ENCODE measurements around the gene PLN.

The PLN gene

GRCh38 chr6:118524686-118525085, 23.4 kb upstream of the PLN start:
- H3K27ac ChIP-seq (ENCODE audit: insufficient read depth in 1 of 2, low read depth in 1 of 2, low read length in 2 of 2, poor library complexity in 1 of 2, severe bottlenecking in 2 of 2), result no peak overlapping the region
- ChIA-PET CTCF (no interaction called here), POLR2A (no interaction called here)
- 85% methylated on average over 2 of the region's 2 CpGs for WGBS (ENCODE audit: insufficient coverage)
- H3K27me3 ChIP-seq (replicated peaks in 2 of 5; ENCODE audit: control insufficient read depth in 4 of 5, insufficient read depth in 5 of 5, low read length in 4 of 5), result no peaks in the 10 kb centered on the region
- no peaks in the 10 kb centered on the region for H3K9me3 ChIP-seq (ENCODE audit: control extremely low read depth in 1 of 5, control insufficient read depth in 4 of 5, insufficient read depth in 2 of 5, low read depth in 1 of 5, low read length in 4 of 5)
- H3K36me3 ChIP-seq (ENCODE audit: control insufficient read depth in 4 of 4, insufficient read depth in 4 of 4, low read length in 3 of 4), result peaks cover 0 to 6% (median 3%) of the 10 kb centered on the region in 4 experiments
- DNase-seq, result no peak
- no peak overlapping the region for H3K4me3 ChIP-seq (ENCODE audit: control insufficient read depth in 1 of 7, extremely low read depth in 1 of 7, insufficient read depth in 4 of 7, low read depth in 2 of 7, low read length in 6 of 7)
- H3K4me1 ChIP-seq (ENCODE audit: control extremely low read depth in 1 of 4, control insufficient read depth in 4 of 4, insufficient read depth in 4 of 4, low read length in 3 of 4), result no peaks in the 10 kb centered on the region

- Histone ChIP-seq H3K27ac (ENCODE audit: insufficient read depth in 1 of 2, low read depth in 1 of 2, low read length in 2 of 2, poor library complexity in 1 of 2, severe bottlenecking in 2 of 2) (no peak overlapping the region), H3K27me3 (replicated peaks in 2 of 5; ENCODE audit: control insufficient read depth in 4 of 5, insufficient read depth in 5 of 5, low read length in 4 of 5) (no peaks in the 10 kb centered on the region), H3K4me1 (ENCODE audit: control extremely low read depth in 1 of 4, control insufficient read depth in 4 of 4, insufficient read depth in 4 of 4, low read length in 3 of 4) (no peaks in the 10 kb centered on the region), H3K9me3 (ENCODE audit: control extremely low read depth in 1 of 5, control insufficient read depth in 4 of 5, insufficient read depth in 2 of 5, low read depth in 1 of 5, low read length in 4 of 5) (peaks cover 0 to 4% (median 3%) of the 10 kb centered on the region in 5 experiments), H3K4me3 (ENCODE audit: control insufficient read depth in 1 of 7, extremely low read depth in 1 of 7, insufficient read depth in 4 of 7, low read depth in 2 of 7, low read length in 6 of 7) (no peak overlapping the region), H3K36me3 (ENCODE audit: control insufficient read depth in 4 of 4, insufficient read depth in 4 of 4, low read length in 3 of 4) (peaks cover 0 to 2% (median 0%) of the 10 kb centered on the region in 4 experiments)
- POLR2A ChIA-PET, result no interaction called here
- no peak for DNase-seq
- CTCF ChIA-PET, result interaction anchor here (0.6 kb wide), 1 partner anchor 183 kb away, joined by 3 read pairs; no protein-coding TSS in a partner anchor
- WGBS (ENCODE audit: insufficient coverage), result 100% methylated on average over 3 of the region's 4 CpGs
Observed at GRCh38 chr6:118525913-118526780, 21.9 kb upstream of the PLN start.

GRCh38 chr6:118528129-118528528, 20.0 kb upstream of the PLN start:
- H3K4me1 ChIP-seq (ENCODE audit: control extremely low read depth in 1 of 4, control insufficient read depth in 4 of 4, insufficient read depth in 4 of 4, low read length in 3 of 4), result no peaks in the 10 kb centered on the region
- peaks cover 0 to 4% (median 4%) of the 10 kb centered on the region in 5 experiments for H3K9me3 ChIP-seq (ENCODE audit: control extremely low read depth in 1 of 5, control insufficient read depth in 4 of 5, insufficient read depth in 2 of 5, low read depth in 1 of 5, low read length in 4 of 5)
- POLR2A ChIA-PET, result interaction anchor here (0.7 kb wide), 1 partner anchor 215 kb away, joined by 3 read pairs; no protein-coding TSS in a partner anchor
- CTCF ChIA-PET, result interaction anchor here (1.0 kb wide), 1 partner anchor 17 kb away, joined by 3 read pairs; no protein-coding TSS in a partner anchor
- DNase-seq, result no peak
- peaks cover 0 to 2% (median 0%) of the 10 kb centered on the region in 4 experiments for H3K36me3 ChIP-seq (ENCODE audit: control insufficient read depth in 4 of 4, insufficient read depth in 4 of 4, low read length in 3 of 4)
- H3K4me3 ChIP-seq (ENCODE audit: control insufficient read depth in 1 of 7, extremely low read depth in 1 of 7, insufficient read depth in 4 of 7, low read depth in 2 of 7, low read length in 6 of 7), result no peak overlapping the region
- H3K27ac ChIP-seq (ENCODE audit: insufficient read depth in 1 of 2, low read depth in 1 of 2, low read length in 2 of 2, poor library complexity in 1 of 2, severe bottlenecking in 2 of 2), result no peak overlapping the region
- no peaks in the 10 kb centered on the region for H3K27me3 ChIP-seq (replicated peaks in 2 of 5; ENCODE audit: control insufficient read depth in 4 of 5, insufficient read depth in 5 of 5, low read length in 4 of 5)
- no CpG with 5 or more reads among the region's 1 CpG for WGBS (ENCODE audit: insufficient coverage)

GRCh38 chr6:118529756-118530155, 18.3 kb upstream of the PLN start:
- CTCF ChIA-PET, result no interaction called here
- WGBS (ENCODE audit: insufficient coverage), result no CpG with 5 or more reads among the region's 2 CpGs
- peaks cover 0 to 2% (median 0%) of the 10 kb centered on the region in 4 experiments for H3K36me3 ChIP-seq (ENCODE audit: control insufficient read depth in 4 of 4, insufficient read depth in 4 of 4, low read length in 3 of 4)

GRCh38 chr6:118530942-118531341, 17.2 kb upstream of the PLN start:
- H3K27me3 ChIP-seq (replicated peaks in 2 of 5; ENCODE audit: control insufficient read depth in 4 of 5, insufficient read depth in 5 of 5, low read length in 4 of 5), result no peaks in the 10 kb centered on the region
- POLR2A ChIA-PET, result no interaction called here
- H3K4me1 ChIP-seq (ENCODE audit: control extremely low read depth in 1 of 4, control insufficient read depth in 4 of 4, insufficient read depth in 4 of 4, low read length in 3 of 4), result no peaks in the 10 kb centered on the region
- H3K36me3 ChIP-seq (ENCODE audit: control insufficient read depth in 4 of 4, insufficient read depth in 4 of 4, low read length in 3 of 4), result no peaks in the 10 kb centered on the region
- DNase-seq, result no peak
- H3K27ac ChIP-seq (ENCODE audit: insufficient read depth in 1 of 2, low read depth in 1 of 2, low read length in 2 of 2, poor library complexity in 1 of 2, severe bottlenecking in 2 of 2), result no peak overlapping the region
- CTCF ChIA-PET, result no interaction called here
- 100% methylated on average over 1 of the region's 2 CpGs for WGBS (ENCODE audit: insufficient coverage)
- peaks cover 0 to 4% (median 4%) of the 10 kb centered on the region in 5 experiments for H3K9me3 ChIP-seq (ENCODE audit: control extremely low read depth in 1 of 5, control insufficient read depth in 4 of 5, insufficient read depth in 2 of 5, low read depth in 1 of 5, low read length in 4 of 5)
- H3K4me3 ChIP-seq (ENCODE audit: control insufficient read depth in 1 of 7, extremely low read depth in 1 of 7, insufficient read depth in 4 of 7, low read depth in 2 of 7, low read length in 6 of 7), result no peak overlapping the region

More at GRCh38 chr6:118529756-118530155, 18.3 kb upstream of the PLN start:
- H3K27me3 ChIP-seq (replicated peaks in 2 of 5; ENCODE audit: control insufficient read depth in 4 of 5, insufficient read depth in 5 of 5, low read length in 4 of 5), result no peaks in the 10 kb centered on the region
- no peaks in the 10 kb centered on the region for H3K4me1 ChIP-seq (ENCODE audit: control extremely low read depth in 1 of 4, control insufficient read depth in 4 of 4, insufficient read depth in 4 of 4, low read length in 3 of 4)
- no peak overlapping the region for H3K4me3 ChIP-seq (ENCODE audit: control insufficient read depth in 1 of 7, extremely low read depth in 1 of 7, insufficient read depth in 4 of 7, low read depth in 2 of 7, low read length in 6 of 7)
- DNase-seq, result no peak
- POLR2A ChIA-PET, result no interaction called here
- H3K9me3 ChIP-seq (ENCODE audit: control extremely low read depth in 1 of 5, control insufficient read depth in 4 of 5, insufficient read depth in 2 of 5, low read depth in 1 of 5, low read length in 4 of 5), result peaks cover 0 to 4% (median 4%) of the 10 kb centered on the region in 5 experiments
- H3K27ac ChIP-seq (ENCODE audit: insufficient read depth in 1 of 2, low read depth in 1 of 2, low read length in 2 of 2, poor library complexity in 1 of 2, severe bottlenecking in 2 of 2), result no peak overlapping the region

DNA sequence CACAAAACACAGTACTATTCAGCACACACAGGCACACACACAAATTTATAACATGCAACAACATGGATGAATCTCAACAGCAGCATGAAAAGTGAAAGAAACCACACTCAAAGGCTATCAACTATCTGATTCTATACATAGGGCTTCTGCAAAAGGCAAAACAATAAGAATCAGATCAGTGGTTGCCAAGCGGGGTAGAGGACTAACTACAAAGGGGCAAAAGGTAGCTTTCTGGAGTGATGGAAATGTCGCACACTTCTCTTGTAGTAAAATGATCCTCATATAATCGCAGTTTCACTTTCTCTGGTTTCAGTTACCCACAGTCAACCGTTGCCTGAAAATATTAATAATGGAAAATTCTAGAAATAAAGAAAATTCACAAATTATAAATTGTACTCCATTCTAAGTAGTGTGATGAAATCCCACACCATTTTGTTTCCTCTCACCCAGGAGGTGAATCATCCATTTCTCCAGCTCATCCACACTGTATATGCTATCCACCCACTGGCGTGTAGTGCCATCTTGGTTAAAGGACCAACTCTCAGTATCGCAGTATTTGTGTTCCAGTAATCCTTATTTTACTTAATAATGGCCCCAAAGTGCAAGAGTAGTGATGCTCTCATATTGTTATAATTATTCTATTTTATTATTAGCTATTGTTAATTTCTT, 12.8 kb upstream of the PLN start:
- Histone ChIP-seq H3K4me1 (ENCODE audit: control extremely low read depth in 1 of 4, control insufficient read depth in 4 of 4, insufficient read depth in 4 of 4, low read length in 3 of 4) (no peaks in the 10 kb centered on the region), H3K9me3 (ENCODE audit: control extremely low read depth in 1 of 5, control insufficient read depth in 4 of 5, insufficient read depth in 2 of 5, low read depth in 1 of 5, low read length in 4 of 5) (peaks cover 0 to 4% (median 4%) of the 10 kb centered on the region in 5 experiments), H3K4me3 (ENCODE audit: control insufficient read depth in 1 of 7, extremely low read depth in 1 of 7, insufficient read depth in 4 of 7, low read depth in 2 of 7, low read length in 6 of 7) (no peak overlapping the region), H3K27me3 (replicated peaks in 2 of 5; ENCODE audit: control insufficient read depth in 4 of 5, insufficient read depth in 5 of 5, low read length in 4 of 5) (no peaks in the 10 kb centered on the region), H3K27ac (ENCODE audit: insufficient read depth in 1 of 2, low read depth in 1 of 2, low read length in 2 of 2, poor library complexity in 1 of 2, severe bottlenecking in 2 of 2) (no peak overlapping the region), H3K36me3 (ENCODE audit: control insufficient read depth in 4 of 4, insufficient read depth in 4 of 4, low read length in 3 of 4) (no peaks in the 10 kb centered on the region)
- no peak for DNase-seq
- ChIA-PET POLR2A (no interaction called here), CTCF (no interaction called here)
- no CpG with 5 or more reads among the region's 6 CpGs for WGBS (ENCODE audit: insufficient coverage)

- Histone ChIP-seq H3K36me3 (ENCODE audit: control insufficient read depth in 4 of 4, insufficient read depth in 4 of 4, low read length in 3 of 4) (no peaks in the 10 kb centered on the region), H3K4me1 (ENCODE audit: control extremely low read depth in 1 of 4, control insufficient read depth in 4 of 4, insufficient read depth in 4 of 4, low read length in 3 of 4) (no peaks in the 10 kb centered on the region), H3K9me3 (ENCODE audit: control extremely low read depth in 1 of 5, control insufficient read depth in 4 of 5, insufficient read depth in 2 of 5, low read depth in 1 of 5, low read length in 4 of 5) (no peaks in the 10 kb centered on the region), H3K27me3 (replicated peaks in 2 of 5; ENCODE audit: control insufficient read depth in 4 of 5, insufficient read depth in 5 of 5, low read length in 4 of 5) (no peaks in the 10 kb centered on the region), H3K4me3 (ENCODE audit: control insufficient read depth in 1 of 7, extremely low read depth in 1 of 7, insufficient read depth in 4 of 7, low read depth in 2 of 7, low read length in 6 of 7) (no peak overlapping the region), H3K27ac (ENCODE audit: insufficient read depth in 1 of 2, low read depth in 1 of 2, low read length in 2 of 2, poor library complexity in 1 of 2, severe bottlenecking in 2 of 2) (no peak overlapping the region)
- 100% methylated on average over 1 of the region's 2 CpGs for WGBS (ENCODE audit: insufficient coverage)
- DNase-seq, result no peak
- POLR2A ChIA-PET, result no interaction called here
- CTCF ChIA-PET, result no interaction called here
Observed at GRCh38 chr6:118536478-118536877, 11.6 kb upstream of the PLN start.
